GM12892 (cell line): ENCODE results near the gene OMD. TPM values are rescaled to one million over a fixed set of nuclear protein-coding genes. Genes with fewer than 3 reads are reported as not detected.

Source experiments
- DNase-seq: peaks from one replicate; pipeline ENCODE4 v3.0.0; 2011; ENCODE audit not compliant: insufficient read length
- FAIRE-seq: peaks from 2 replicates; lab custom pipeline; 2011; peaks lifted over from hg19 to GRCh38; lab: Jason Lieb, UNC
- POLR2A ChIP-seq: IDR thresholded peaks from 2 replicates; pipeline ENCODE4 v1.6.1; 2011; ENCODE audit warnings: low read depth, low read length, control low read depth
- POLR2AphosphoS5 ChIP-seq: IDR thresholded peaks from 2 replicates; pipeline ENCODE4 v1.6.1; 2011; ENCODE audit warnings: low read depth, low read length, control low read depth
- TAF1 ChIP-seq: IDR thresholded peaks from 2 replicates; pipeline ENCODE4 v1.6.1; 2011; ENCODE audit warnings: low read depth, mild to moderate bottlenecking, control low read depth, low read length, borderline replicate concordance
- polyA plus RNA-seq: library from polyadenylated mRNA; unstranded; fragments of >200 nt; gene quantifications from one replicate; pipeline ENCODE4 v1.2.1, GENCODE V29; 2012; ENCODE audit warnings: missing spikeins, inconsistent platforms; ENCODE audit not compliant: missing spikeins

OMD gene, protein sequence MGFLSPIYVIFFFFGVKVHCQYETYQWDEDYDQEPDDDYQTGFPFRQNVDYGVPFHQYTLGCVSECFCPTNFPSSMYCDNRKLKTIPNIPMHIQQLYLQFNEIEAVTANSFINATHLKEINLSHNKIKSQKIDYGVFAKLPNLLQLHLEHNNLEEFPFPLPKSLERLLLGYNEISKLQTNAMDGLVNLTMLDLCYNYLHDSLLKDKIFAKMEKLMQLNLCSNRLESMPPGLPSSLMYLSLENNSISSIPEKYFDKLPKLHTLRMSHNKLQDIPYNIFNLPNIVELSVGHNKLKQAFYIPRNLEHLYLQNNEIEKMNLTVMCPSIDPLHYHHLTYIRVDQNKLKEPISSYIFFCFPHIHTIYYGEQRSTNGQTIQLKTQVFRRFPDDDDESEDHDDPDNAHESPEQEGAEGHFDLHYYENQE
- 0.70 TPM for polyA plus RNA-seq

DNA sequence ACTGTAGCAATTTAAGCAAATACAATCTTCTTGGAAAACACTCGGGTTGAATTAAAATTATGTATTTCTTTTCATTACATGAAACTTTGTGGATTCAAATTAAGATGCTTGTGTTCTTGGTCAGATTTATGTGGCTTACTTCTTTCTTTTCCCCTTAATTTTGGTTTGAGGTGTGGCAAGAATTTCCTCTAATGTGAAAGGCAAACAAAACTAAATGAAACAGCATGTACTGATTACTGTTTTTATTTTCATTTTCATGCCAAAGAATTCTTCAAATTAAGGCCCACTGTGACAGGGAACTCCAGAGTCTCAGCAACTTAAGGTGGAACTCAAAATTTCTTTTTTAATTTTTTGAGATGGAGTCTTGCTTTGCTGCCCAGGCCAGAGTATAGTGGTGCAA lies at the start of gene OMD:
Gene OMD, minus strand, starts transcription at position 132 of the 400 bp plus-strand sequence. CDS start 6,913 bp downstream, outside the sequence.
- TF ChIP-seq POLR2AphosphoS5: no peak
- no peak for TF ChIP-seq POLR2A
- TF ChIP-seq TAF1: no peak
- no peak for DNase-seq
- FAIRE-seq: no peak

DNA sequence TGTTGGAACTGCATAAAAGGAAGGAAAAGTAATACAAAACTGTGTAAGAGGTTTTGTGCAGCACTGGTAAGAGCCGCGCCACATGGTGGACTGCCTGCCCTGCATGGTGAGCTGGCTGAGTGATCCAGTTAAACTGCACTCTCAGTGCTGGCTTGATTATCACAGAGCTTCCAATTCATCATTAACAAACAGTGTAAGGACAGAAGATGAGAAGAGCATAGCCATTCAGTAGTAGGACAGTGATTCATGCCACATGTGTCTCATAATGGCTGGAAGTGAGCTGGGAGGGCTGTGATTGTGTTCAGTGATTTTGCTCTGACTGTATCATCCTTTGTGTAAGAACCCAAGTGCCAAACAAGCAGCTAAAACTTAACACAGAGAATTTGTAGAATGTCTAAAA lies 43.9 kb upstream of the OMD start:
- FAIRE-seq: no peak
- no peak for TF ChIP-seq TAF1
- TF ChIP-seq POLR2AphosphoS5: no peak
- no peak for TF ChIP-seq POLR2A
- DNase-seq: no peak

DNA sequence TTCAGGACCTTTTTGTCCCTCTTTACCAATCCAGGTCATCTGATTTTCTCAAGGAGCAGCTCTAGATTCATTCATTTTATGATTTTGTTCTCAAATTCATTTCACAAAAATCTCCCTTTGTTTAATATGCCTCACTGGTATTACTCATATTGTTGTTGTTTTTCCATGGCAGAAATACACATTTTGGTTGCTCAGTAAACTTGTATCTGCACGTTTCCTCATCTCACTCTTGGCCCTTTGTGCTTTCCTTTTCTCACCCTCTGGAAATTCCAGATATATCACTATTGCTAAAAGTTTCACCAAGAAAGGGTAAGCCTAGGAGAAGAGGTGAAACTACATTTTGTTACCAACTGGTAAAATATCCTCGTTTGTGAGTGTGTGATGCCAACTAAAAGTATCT lies 43.2 kb upstream of the OMD start:
- no peak for DNase-seq
- TF ChIP-seq TAF1: no peak
- no peak for TF ChIP-seq POLR2A
- TF ChIP-seq POLR2AphosphoS5: no peak
- no peak for FAIRE-seq

DNA sequence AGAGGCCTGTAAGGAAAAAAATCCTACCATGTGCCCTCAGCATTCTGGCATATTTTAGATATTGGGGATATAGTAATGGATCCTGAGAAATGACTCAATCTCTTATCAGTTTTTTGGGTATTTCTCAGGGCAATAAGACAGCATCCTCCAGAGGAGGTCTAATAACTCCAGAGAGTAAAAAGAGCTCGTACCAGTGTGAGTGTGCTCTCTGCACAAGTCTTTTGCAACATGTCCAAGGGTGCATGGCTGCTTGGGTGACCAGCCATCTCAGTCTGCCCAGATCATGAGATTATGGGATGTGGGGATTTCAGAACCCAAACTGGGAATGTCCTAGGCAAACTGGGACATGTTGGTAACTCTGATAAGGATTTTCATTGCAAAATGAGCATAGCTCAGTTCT lies 42.8 kb upstream of the OMD start:
- FAIRE-seq: no peak
- no peak for TF ChIP-seq TAF1
- TF ChIP-seq POLR2AphosphoS5: no peak
- no peak for TF ChIP-seq POLR2A
- DNase-seq: no peak

DNA sequence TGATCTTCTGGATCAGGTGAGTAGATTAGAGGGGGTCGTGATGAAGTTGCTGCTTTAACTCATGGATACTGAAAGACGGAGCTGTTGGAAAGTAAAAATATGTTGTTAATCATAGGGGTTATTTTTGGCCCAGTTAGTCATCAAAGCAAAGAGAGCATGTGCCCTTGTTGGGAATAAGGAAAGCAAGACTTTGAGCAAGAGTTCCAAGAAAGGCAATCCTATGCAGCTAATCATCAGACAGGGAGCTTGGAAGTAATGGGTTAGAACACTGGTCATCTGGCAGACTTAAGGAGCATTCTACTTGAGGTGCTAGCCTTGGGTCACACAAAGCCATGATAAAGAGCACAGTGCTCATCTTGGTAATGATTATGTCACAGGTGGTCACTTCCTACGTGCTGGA lies 39.7 kb upstream of the OMD start:
- no peak for TF ChIP-seq POLR2A
- TF ChIP-seq POLR2AphosphoS5: no peak
- no peak for TF ChIP-seq TAF1
- no peak for DNase-seq
- FAIRE-seq: no peak

DNA sequence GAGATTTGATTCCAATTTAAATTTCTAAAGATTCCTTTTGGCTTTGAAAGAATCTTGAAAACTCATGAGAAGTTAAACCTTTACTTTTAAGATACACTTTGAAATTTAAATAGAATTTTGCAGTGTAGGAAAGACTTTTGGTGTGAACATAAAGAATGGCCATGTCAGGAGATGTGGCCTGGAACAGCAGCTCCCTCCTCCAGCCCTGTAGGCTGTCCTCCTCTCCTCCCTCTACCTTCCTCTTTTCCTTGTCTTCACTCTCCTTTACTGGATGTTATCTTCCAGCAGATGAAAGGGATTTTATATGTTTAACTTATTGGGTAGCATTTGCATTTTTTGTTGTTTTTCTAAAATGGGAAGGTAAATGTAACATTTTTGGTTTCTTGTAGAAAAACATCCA lies 39.1 kb upstream of the OMD start:
- DNase-seq (no peak), FAIRE-seq (no peak)
- no peak for TF ChIP-seq POLR2AphosphoS5

DNA sequence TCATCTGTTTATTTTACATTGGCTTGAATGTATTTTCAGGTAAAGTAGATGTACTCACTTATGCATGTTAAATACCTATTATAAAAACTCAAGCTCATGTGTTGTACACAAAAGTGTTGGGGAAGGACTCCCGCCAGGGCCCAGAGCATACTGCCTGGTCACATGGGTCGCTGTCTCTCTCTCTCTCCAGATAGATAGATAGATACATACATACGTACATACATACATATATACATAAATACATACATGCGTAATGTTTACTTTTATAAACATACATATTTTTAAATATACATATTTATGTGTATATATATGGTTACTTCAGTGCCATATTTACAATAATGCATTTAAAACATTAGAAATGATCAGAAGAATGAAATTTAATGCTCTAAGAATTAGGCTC lies 33.3 kb upstream of the OMD start:
- TF ChIP-seq POLR2A (no peak), TAF1 (no peak), POLR2AphosphoS5 (no peak)
- FAIRE-seq (no peak), DNase-seq (no peak)

DNA sequence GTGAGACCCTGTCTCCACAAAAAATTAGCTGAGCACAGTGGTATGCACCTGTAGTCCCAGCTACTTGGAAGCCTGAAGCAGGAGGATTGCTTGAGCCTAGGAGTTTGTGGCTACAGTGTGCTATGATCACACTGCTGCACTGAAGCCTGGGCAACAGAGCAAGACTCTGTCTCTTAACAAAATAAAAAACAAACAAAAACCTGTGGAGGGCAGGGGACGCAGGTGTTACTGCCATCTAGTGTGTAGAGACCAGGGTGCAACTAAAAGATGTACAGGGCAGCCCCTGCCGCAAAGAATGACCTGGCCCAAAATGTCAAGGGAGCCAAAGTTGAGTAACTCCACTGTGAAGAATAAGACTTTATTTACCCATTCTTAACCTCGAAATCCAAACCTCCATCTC lies 30.9 kb upstream of the OMD start:
- TF ChIP-seq POLR2AphosphoS5 (no peak), POLR2A (no peak), TAF1 (no peak)
- DNase-seq (no peak), FAIRE-seq (no peak)

DNA sequence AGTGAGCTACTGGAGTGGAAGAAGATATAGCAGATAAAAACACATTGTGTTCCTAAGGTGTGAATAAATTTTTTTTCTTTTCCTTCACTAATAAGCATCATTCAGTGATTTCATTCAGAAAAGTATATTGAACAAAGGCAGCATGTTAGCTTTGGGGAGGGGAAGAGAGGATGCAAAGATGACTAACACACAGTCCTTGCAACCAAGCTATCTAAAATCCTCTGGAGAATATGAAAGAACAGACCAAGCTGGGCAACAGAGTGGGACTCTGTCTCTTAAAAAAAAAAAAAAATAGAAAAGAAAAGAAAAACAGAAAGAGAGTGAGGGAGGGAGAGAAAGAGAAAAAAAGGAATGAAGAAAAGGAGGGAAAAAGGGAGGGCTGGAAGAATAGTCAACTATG lies 22.3 kb upstream of the OMD start:
- TF ChIP-seq POLR2AphosphoS5 (no peak), TAF1 (no peak), POLR2A (no peak)
- no peak for DNase-seq
- no peak for FAIRE-seq

DNA sequence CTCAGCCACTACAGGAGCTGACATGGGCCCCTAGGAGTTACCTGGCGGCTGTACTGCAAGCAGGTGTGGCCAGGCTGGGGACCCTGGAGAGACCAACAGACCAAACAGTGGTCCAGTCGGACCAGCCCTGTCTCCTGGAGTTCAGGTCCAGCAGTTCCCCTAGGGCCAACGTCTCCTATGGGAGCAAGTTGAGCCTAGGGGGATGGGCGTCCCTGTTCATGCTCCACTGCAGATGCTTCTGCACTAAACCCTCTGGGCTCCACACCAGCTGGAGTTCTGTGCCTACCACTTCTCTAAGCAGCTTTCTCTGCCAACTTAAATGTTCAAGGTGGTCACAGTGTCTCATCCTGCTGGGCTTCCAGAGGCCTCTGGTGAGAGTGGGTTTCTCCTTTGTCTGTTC lies 20.6 kb upstream of the OMD start:
- no peak for TF ChIP-seq POLR2A
- no peak for TF ChIP-seq POLR2AphosphoS5
- no peak for TF ChIP-seq TAF1
- DNase-seq: no peak
- FAIRE-seq: no peak

DNA sequence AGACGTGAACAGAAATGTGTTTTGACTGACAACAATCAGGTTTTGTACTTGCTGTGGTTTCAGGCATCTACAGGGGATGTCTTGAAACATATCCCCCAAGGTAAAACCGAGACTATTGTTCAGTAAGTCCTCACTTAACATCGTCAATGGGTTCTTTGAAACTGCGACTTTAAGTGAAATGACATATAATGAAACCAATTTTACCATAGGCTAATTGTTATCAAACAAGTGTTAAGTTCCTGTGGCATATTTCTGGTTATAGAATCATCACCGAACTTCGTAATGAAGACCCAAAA lies 16.4 kb upstream of the OMD start:
- TF ChIP-seq POLR2AphosphoS5 (no peak), POLR2A (no peak), TAF1 (no peak)
- DNase-seq (no peak), FAIRE-seq (no peak)

DNA sequence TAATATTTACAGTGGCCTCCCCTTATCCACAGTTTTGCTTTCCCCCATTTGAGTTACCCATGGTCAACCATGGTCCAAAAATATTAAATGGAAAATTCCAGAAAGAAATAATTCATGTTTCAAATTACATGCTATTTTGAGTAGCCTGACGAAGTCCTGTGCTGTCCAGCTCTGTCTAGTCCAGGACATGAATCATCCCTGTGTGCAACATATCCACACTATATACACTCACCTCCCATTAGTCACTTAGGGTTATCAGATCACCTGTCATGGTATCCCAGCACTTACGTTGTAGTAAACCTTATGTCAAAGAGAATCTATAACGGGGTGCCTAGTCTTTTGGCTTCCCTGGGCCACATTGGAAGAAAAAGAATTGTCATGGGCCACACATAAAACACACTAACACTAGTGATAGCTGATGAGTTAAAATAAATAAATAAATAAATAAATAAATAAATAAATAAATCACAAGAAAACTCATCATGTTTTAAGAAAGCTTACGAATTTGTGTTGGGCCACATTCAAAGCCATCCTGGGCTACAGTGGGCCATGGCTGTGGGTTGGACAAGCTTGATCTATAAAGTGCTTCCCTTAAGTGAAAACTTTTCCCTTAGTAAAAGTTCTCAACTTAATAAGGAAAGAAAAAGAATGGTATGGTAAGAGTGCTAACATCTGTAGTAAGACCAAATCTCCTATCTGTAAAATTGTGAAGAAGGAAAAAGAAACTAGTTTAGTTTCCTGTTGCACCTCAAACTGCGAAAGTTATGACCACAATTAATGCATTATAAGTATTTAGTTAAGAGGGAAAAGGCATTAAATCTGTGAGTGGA lies 15.9 kb upstream of the OMD start:
- no peak for FAIRE-seq
- no peak for DNase-seq
- no peak for TF ChIP-seq POLR2A
- TF ChIP-seq TAF1: no peak
- no peak for TF ChIP-seq POLR2AphosphoS5
